ENCODE measurements around the gene MAN2B1.

DNA sequence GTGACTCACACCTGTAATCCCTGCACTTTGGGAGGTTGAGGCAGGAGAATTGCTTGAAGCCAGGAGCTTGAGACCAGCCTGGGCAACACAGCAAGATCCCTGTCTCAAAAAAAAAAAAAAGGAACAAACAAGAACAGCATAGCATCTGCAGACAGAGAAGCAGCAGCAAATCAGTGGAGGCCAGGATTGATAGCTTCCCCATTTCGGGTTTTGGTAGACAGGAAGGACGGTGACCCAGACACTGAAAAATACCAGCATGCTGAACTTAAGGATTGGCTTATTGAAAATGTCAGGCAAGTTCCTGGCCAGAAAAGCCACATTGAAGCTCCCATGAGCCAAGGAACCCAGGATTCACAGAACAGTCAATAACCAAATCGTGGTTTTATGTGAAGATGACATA lies 58.9 kb downstream of the MAN2B1 start:
- TF ChIP-seq MYC (IDR thresholded peaks at IDR 0.05; ENCODE audit: borderline replicate concordance, low read length) (no peak), TFCP2L1 (CRISPR knock-in tag; IDR thresholded peaks at IDR 0.05) (no peak), PBX3 (IDR thresholded peaks at IDR 0.05) (no peak), EP300 (IDR thresholded peaks at IDR 0.05) (no peak), HDAC2 (IDR thresholded peaks at IDR 0.05) (no peak), GATA3 (IDR thresholded peaks at IDR 0.05; ENCODE audit: borderline replicate concordance) (no peak)
- TF ChIP-seq, protein P1, sequence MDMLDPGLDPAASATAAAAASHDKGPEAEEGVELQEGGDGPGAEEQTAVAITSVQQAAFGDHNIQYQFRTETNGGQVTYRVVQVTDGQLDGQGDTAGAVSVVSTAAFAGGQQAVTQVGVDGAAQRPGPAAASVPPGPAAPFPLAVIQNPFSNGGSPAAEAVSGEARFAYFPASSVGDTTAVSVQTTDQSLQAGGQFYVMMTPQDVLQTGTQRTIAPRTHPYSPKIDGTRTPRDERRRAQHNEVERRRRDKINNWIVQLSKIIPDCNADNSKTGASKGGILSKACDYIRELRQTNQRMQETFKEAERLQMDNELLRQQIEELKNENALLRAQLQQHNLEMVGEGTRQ (IDR thresholded peaks at IDR 0.05): no peak
- TF ChIP-seq, protein P2, sequence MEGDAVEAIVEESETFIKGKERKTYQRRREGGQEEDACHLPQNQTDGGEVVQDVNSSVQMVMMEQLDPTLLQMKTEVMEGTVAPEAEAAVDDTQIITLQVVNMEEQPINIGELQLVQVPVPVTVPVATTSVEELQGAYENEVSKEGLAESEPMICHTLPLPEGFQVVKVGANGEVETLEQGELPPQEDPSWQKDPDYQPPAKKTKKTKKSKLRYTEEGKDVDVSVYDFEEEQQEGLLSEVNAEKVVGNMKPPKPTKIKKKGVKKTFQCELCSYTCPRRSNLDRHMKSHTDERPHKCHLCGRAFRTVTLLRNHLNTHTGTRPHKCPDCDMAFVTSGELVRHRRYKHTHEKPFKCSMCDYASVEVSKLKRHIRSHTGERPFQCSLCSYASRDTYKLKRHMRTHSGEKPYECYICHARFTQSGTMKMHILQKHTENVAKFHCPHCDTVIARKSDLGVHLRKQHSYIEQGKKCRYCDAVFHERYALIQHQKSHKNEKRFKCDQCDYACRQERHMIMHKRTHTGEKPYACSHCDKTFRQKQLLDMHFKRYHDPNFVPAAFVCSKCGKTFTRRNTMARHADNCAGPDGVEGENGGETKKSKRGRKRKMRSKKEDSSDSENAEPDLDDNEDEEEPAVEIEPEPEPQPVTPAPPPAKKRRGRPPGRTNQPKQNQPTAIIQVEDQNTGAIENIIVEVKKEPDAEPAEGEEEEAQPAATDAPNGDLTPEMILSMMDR (IDR thresholded peaks at IDR 0.05): no peak

All from A549 (cell line).